Lung (tissue), 12 donors: Measurements from ENCODE around the gene DLG1. TPM values are rescaled to one million over a fixed set of nuclear protein-coding genes. Genes with fewer than 3 reads are reported as not detected.

Source experiments
- ATAC-seq: fragments of 200-7000 bp; cut with Tn5 transposase; one replicate; pipeline ENCODE4 v1.9.1; 2020; ENCODE audit warnings: moderate number of reproducible peaks; ENCODE audit not compliant: insufficient read depth, low FRiP score
- DNase-seq, 3 donors: peaks; one replicate each; pipeline ENCODE4 v3.0.0-alpha.2; 2013 to 2017
- H3K27ac ChIP-seq, 2 donors: one replicate each; pipeline ENCODE4 v1.5.1; 2013; ENCODE audit warnings: mild to moderate bottlenecking in 2 of 2, moderate library complexity in 2 of 2, control low read depth in 1 of 2, inconsistent platforms in 1 of 2, low read depth in 1 of 2, low read length in 1 of 2
- H3K27me3 ChIP-seq, 3 donors: one replicate each; pipeline ENCODE4 v1.5.1; 2013; ENCODE audit warnings: low read length in 2 of 3; ENCODE audit not compliant: control insufficient read depth in 3 of 3, insufficient read depth in 3 of 3
- H3K36me3 ChIP-seq, 4 donors: one replicate each; pipeline ENCODE4 v1.5.1; 2013; ENCODE audit warnings: low read length in 4 of 4, mild to moderate bottlenecking in 1 of 4, moderate library complexity in 1 of 4; ENCODE audit not compliant: control insufficient read depth in 4 of 4, insufficient read depth in 4 of 4
- H3K4me1 ChIP-seq, 5 donors: one replicate each; pipeline ENCODE4 v1.5.1; 2013; ENCODE audit warnings: low read length in 5 of 5, mild to moderate bottlenecking in 2 of 5, moderate library complexity in 1 of 5; ENCODE audit not compliant: control insufficient read depth in 5 of 5, insufficient read depth in 5 of 5
- H3K4me3 ChIP-seq: one replicate; pipeline ENCODE4 v1.5.1; 2013; ENCODE audit warnings: mild to moderate bottlenecking, control low read depth, moderate library complexity
- H3K9ac ChIP-seq, 2 donors: one replicate each; pipeline ENCODE4 v1.5.1; 2013; ENCODE audit warnings: low read length in 2 of 2, control low read depth in 1 of 2; ENCODE audit not compliant: insufficient read depth in 1 of 2
- H3K9me3 ChIP-seq, 4 donors: one replicate each; pipeline ENCODE4 v1.5.1; 2013; ENCODE audit warnings: low read length in 3 of 4, mild to moderate bottlenecking in 1 of 4, moderate library complexity in 1 of 4; ENCODE audit not compliant: control insufficient read depth in 4 of 4, insufficient read depth in 3 of 4
- CTCF ChIP-seq: IDR thresholded peaks from 2 replicates; pipeline ENCODE4 v1.5.1; 2012; ENCODE audit warnings: mild to moderate bottlenecking; ENCODE audit errors: control extremely low read depth, extremely low read depth
- WGBS, 2 donors: extraction: QIAGEN DNeasy Blood & Tissue Kit; methylation state at CpG; one replicate each; pipeline ENCODE4 v1.1.7; 2013; 5-methylcytosine and 5-hydroxymethylcytosine counted together
- polyA plus RNA-seq, 2 donors: library from polyadenylated mRNA; stranded (reverse); fragments of 200-250 nt; gene quantifications; one replicate each; pipeline ENCODE4 v1.2.1, GENCODE V29; 2013
- total RNA-seq, 2 donors: library from RNA; depleted of rRNA in 1 of 2; stranded (reverse); fragments of >200 nt in 1 of 2; gene quantifications; one replicate each; pipeline ENCODE4 v1.2.1, GENCODE V29; 2014 to 2021
- donor health status: control.
- donor health status: control.
- donor health status: Bipolar disorder and iron deficiency.
- donor health status: healthy.
- donor health status: DM: yes; HTN: yes; CAD: no.

Gene DLG1
- total and polyA plus RNA-seq, 4 donors: 16.0 to 114 (median 45.7) TPM

- Histone ChIP-seq H3K9me3 (peaks cover 0 to 3% (median 0%) of the 10 kb centered on the region in 4 donors), H3K4me1 (peaks cover 0 to 11% (median 3%) of the 10 kb centered on the region in 5 donors), H3K4me3 (no peak overlapping the region), H3K27ac (no peak overlapping the region), H3K9ac (no peak overlapping the region), H3K36me3 (peaks cover 0 to 16% (median 2%) of the 10 kb centered on the region in 4 donors), H3K27me3 (no peaks in the 10 kb centered on the region)
- 56 to 63% methylated on average over 4 of the region's 4 CpGs for WGBS, 2 donors
- DNase-seq: no peak
- no peak for TF ChIP-seq CTCF
- ATAC-seq: no peak
These were observed 27.7 kb downstream of the DLG1 start for GRCh38 chr3:197270558-197271317.

- H3K9ac ChIP-seq: no peak overlapping the region
- no peak overlapping the region for H3K27ac ChIP-seq
- H3K4me3 ChIP-seq: no peak overlapping the region
- H3K9me3 ChIP-seq: no peaks in the 10 kb centered on the region
- TF ChIP-seq CTCF: no peak
- peaks cover 0 to 6% (median 2%) of the 10 kb centered on the region in 4 donors for H3K36me3 ChIP-seq
- ATAC-seq (no peak), DNase-seq (no peak)
- 72 to 92% methylated on average over 3 of the region's 3 CpGs for WGBS, 2 donors
- no peaks in the 10 kb centered on the region for H3K27me3 ChIP-seq
- peaks cover 0 to 11% (median 3%) of the 10 kb centered on the region in 5 donors for H3K4me1 ChIP-seq
These were observed 29.4 kb downstream of the DLG1 start for GRCh38 chr3:197269024-197269423.

GRCh38 chr3:197268294-197268693 is 30.1 kb downstream of the DLG1 start:
- Histone ChIP-seq H3K9me3 (no peaks in the 10 kb centered on the region), H3K9ac (no peak overlapping the region), H3K4me1 (peaks cover 0 to 11% (median 3%) of the 10 kb centered on the region in 5 donors), H3K27me3 (no peaks in the 10 kb centered on the region), H3K27ac (no peak overlapping the region), H3K36me3 (peaks cover 0 to 6% (median 4%) of the 10 kb centered on the region in 4 donors), H3K4me3 (no peak overlapping the region)
- no peak for TF ChIP-seq CTCF
- peak in 2 of 3 donors; percentile 17 to 45 for DNase-seq
- WGBS, 2 donors: 81 to 84% methylated on average over 4 of the region's 4 CpGs
- no peak for ATAC-seq
